ENCODE results near the gene EEIG2. TPM values are rescaled to one million over a fixed set of nuclear protein-coding genes. Genes with fewer than 3 reads are reported as not detected.
"Not testable (repeated sequence)": the region's sequence is repeated elsewhere in the genome, so short reads cannot be mapped to it uniquely, and the experiment has no call there.

The EEIG2 gene
- polyA plus RNA-seq, 2 donors = 1.3 to 1.6 TPM

DNA sequence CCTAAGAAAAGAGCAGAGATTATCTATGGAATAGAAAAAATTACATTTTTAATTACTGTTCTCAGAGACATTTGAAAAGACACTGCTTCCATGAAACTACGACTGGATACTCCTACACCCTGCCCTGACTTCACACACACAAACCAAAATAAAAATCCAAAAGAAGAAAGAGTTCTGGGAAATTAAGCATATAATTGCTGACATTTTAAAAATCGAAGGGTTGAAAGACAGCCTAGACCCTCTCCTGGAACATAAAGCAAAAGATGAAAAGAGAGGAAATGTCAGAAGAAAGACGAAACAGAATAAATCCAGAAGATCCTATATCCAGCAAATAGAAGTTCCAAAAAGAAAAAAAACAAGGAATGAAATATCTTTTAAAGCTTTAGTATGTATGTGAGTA is 32.8 kb upstream of the EEIG2 start:
- H3K36me3 ChIP-seq (ENCODE audit: control insufficient read depth in 2 of 2, insufficient read depth in 2 of 2, low read length in 1 of 2) = no peaks in the 10 kb centered on the region
- H3K4me3 ChIP-seq (ENCODE audit: low read depth in 1 of 2, low read length in 2 of 2) = no peak overlapping the region
- 76 to 86% methylated on average over 3 of the region's 3 CpGs for WGBS, 2 donors
- no peaks in the 10 kb centered on the region for H3K4me1 ChIP-seq (ENCODE audit: control insufficient read depth in 2 of 2, insufficient read depth in 2 of 2, low read length in 1 of 2)
- peaks cover 0 to 3% of the 10 kb centered on the region in 2 donors for H3K9me3 ChIP-seq (ENCODE audit: control insufficient read depth in 2 of 2, insufficient read depth in 1 of 2, low read depth in 1 of 2, low read length in 1 of 2)
- no peak overlapping the region for H3K27ac ChIP-seq (ENCODE audit: low read depth in 2 of 2, low read length in 1 of 2)
- H3K27me3 ChIP-seq (ENCODE audit: control insufficient read depth in 1 of 2, insufficient read depth in 2 of 2, low read length in 2 of 2) = no peaks in the 10 kb centered on the region

DNA sequence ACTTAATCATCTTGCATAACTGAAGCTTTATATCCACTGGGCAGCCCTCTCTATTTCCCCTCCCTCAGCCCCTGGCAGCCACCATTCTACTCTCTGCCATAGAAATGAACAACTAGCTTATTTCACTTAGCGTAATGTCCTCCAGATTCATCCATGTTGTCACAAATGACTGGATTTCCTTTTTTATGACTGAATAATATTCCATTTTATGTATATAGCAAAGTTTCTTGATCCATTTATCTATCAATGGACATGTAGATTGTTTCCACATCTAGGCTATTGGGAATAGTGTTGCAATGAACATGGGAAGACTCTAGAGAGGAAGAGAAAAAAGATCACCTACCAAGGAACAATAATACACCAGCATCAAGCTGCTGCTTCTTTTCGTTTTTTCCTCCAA is 32.1 kb upstream of the EEIG2 start:
- H3K27me3 ChIP-seq (ENCODE audit: control insufficient read depth in 1 of 2, insufficient read depth in 2 of 2, low read length in 2 of 2) = no peaks in the 10 kb centered on the region
- peaks cover 0 to 3% of the 10 kb centered on the region in 2 donors for H3K9me3 ChIP-seq (ENCODE audit: control insufficient read depth in 2 of 2, insufficient read depth in 1 of 2, low read depth in 1 of 2, low read length in 1 of 2)
- no peak overlapping the region for H3K27ac ChIP-seq (ENCODE audit: low read depth in 2 of 2, low read length in 1 of 2)
- H3K4me3 ChIP-seq (ENCODE audit: low read depth in 1 of 2, low read length in 2 of 2) = no peak overlapping the region
- 92 to 98% methylated on average over 2 of the region's 2 CpGs for WGBS, 2 donors
- H3K4me1 ChIP-seq (ENCODE audit: control insufficient read depth in 2 of 2, insufficient read depth in 2 of 2, low read length in 1 of 2) = peaks cover 0 to 3% of the 10 kb centered on the region in 2 donors
- no peaks in the 10 kb centered on the region for H3K36me3 ChIP-seq (ENCODE audit: control insufficient read depth in 2 of 2, insufficient read depth in 2 of 2, low read length in 1 of 2)

DNA sequence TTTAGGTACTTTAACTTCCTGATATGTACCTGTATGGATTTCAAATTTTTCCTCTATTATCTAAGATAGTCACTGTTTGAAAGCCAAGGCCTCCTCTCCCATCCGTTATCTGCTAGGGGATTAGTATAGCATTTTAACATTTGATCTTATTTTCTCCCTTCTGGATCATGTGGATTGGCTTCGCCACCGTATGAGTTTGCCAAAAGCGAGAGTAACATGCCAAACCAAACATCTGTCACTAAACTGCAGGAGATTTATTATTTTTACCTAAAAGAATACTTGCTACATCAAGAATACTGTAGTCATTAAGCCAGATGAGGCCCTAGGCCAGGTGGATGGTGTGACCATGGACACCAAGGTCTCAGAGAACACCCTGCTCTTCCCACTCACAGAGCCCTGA is 28.5 kb upstream of the EEIG2 start:
- peaks cover 0 to 3% of the 10 kb centered on the region in 2 donors for H3K4me1 ChIP-seq (ENCODE audit: control insufficient read depth in 2 of 2, insufficient read depth in 2 of 2, low read length in 1 of 2)
- H3K27ac ChIP-seq (ENCODE audit: low read depth in 2 of 2, low read length in 1 of 2) = no peak overlapping the region
- no peaks in the 10 kb centered on the region for H3K27me3 ChIP-seq (ENCODE audit: control insufficient read depth in 1 of 2, insufficient read depth in 2 of 2, low read length in 2 of 2)
- WGBS, 2 donors = 29 to 48% methylated on average over 4 of the region's 4 CpGs
- no peaks in the 10 kb centered on the region for H3K36me3 ChIP-seq (ENCODE audit: control insufficient read depth in 2 of 2, insufficient read depth in 2 of 2, low read length in 1 of 2)
- no peaks in the 10 kb centered on the region for H3K9me3 ChIP-seq (ENCODE audit: control insufficient read depth in 2 of 2, insufficient read depth in 1 of 2, low read depth in 1 of 2, low read length in 1 of 2)
- H3K4me3 ChIP-seq (ENCODE audit: low read depth in 1 of 2, low read length in 2 of 2) = no peak overlapping the region

DNA sequence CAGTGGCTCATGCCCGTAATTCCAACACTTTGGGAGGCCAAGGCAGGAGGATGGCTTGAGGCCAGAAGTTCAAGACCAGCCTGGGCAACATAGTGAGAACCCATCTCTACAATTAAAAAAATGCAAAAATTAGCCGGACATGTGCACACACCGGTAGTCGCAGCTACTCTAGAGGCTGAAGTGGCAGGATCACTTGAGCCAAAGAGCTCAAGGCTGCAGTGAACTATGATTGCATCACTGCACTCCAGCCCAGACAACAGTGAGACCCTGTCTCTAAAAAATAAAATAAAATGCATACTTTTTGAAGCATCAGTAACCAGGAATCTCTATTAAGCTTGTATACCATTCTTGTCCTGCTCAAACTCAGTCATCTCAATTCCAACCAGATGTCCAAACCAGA is 27.2 kb upstream of the EEIG2 start:
- Histone ChIP-seq H3K9me3 (ENCODE audit: control insufficient read depth in 2 of 2, insufficient read depth in 1 of 2, low read depth in 1 of 2, low read length in 1 of 2) (no peaks in the 10 kb centered on the region), H3K27me3 (ENCODE audit: control insufficient read depth in 1 of 2, insufficient read depth in 2 of 2, low read length in 2 of 2) (no peaks in the 10 kb centered on the region), H3K27ac (ENCODE audit: low read depth in 2 of 2, low read length in 1 of 2) (no peak overlapping the region), H3K36me3 (ENCODE audit: control insufficient read depth in 2 of 2, insufficient read depth in 2 of 2, low read length in 1 of 2) (no peaks in the 10 kb centered on the region), H3K4me1 (ENCODE audit: control insufficient read depth in 2 of 2, insufficient read depth in 2 of 2, low read length in 1 of 2) (peaks cover 0 to 3% of the 10 kb centered on the region in 2 donors), H3K4me3 (ENCODE audit: low read depth in 1 of 2, low read length in 2 of 2) (no peak overlapping the region)
- 66 to 72% methylated on average over 4 of the region's 4 CpGs for WGBS, 2 donors

DNA sequence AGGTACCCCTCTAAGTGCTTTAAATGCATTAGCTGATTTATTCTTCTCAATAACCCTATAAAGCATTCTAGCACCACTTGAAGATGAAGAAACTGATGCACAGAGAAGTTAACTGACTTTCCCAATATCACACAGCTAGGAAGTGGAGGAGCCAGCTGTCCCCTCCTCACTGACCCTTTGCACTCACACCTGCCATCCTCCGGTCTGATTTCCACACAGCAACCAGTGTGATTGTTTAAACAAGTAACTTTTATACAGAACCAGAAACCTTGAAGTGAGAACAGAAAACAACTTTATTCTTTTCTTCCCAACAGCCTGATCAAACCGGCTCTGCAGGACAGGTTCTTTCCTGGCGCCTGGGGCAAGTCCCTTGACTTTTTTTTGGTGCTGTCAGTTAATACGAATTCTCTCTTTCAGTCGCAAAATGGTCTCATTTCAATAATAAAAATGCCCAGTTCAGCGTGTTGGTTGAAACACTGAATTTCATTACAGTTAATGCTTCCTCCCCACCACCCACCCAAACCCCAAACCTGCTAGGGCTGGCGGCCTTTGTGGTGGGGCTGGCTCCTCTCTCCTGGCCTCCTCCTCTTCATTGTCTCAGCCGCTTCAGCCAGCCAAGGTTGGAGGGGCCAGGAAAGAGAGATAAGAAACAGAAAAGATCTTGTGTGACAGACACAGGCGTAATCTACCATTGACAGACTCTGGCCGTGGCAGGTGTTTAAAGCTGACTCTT is 26.4 kb upstream of the EEIG2 start:
- Histone ChIP-seq H3K27ac (ENCODE audit: low read depth in 2 of 2, low read length in 1 of 2) (peak overlapping the region in 1 of 2 donors; percentile 67), H3K4me3 (ENCODE audit: low read depth in 1 of 2, low read length in 2 of 2) (peak overlapping the region in 1 of 2 donors; percentile 34)
- WGBS, 2 donors = 32 to 34% methylated on average over 10 of the region's 10 CpGs

DNA sequence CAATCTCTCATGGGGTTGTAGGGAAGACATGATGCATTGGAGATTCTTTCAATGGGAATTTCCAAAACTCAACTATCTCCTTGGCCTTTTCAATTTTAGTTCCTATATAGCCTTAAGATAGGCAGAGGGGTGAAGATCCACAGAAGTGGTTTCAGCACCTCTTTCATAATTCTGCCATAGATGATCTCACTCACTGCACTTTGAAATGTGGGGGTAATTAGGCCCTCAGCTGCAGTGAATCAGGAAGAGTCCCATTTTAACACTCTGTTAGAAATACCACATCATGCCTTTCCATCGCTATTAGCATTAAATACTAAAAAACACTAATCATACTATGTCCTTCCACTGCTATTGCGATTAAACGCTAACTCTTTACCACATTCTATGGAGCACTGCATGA is 25.1 kb upstream of the EEIG2 start:
- no peaks in the 10 kb centered on the region for H3K36me3 ChIP-seq (ENCODE audit: control insufficient read depth in 2 of 2, insufficient read depth in 2 of 2, low read length in 1 of 2)
- no peak overlapping the region for H3K27ac ChIP-seq (ENCODE audit: low read depth in 2 of 2, low read length in 1 of 2)
- H3K4me1 ChIP-seq (ENCODE audit: control insufficient read depth in 2 of 2, insufficient read depth in 2 of 2, low read length in 1 of 2) = peaks cover 0 to 3% of the 10 kb centered on the region in 2 donors
- H3K27me3 ChIP-seq (ENCODE audit: control insufficient read depth in 1 of 2, insufficient read depth in 2 of 2, low read length in 2 of 2) = no peaks in the 10 kb centered on the region
- WGBS, 2 donors = 94 to 97% methylated on average over 3 of the region's 3 CpGs
- no peaks in the 10 kb centered on the region for H3K9me3 ChIP-seq (ENCODE audit: control insufficient read depth in 2 of 2, insufficient read depth in 1 of 2, low read depth in 1 of 2, low read length in 1 of 2)
- H3K4me3 ChIP-seq (ENCODE audit: low read depth in 1 of 2, low read length in 2 of 2) = no peak overlapping the region

More for the DNA sequence above, 26.4 kb upstream of the EEIG2 start:
- H3K9me3 ChIP-seq (ENCODE audit: control insufficient read depth in 2 of 2, insufficient read depth in 1 of 2, low read depth in 1 of 2, low read length in 1 of 2) = no peaks in the 10 kb centered on the region
- no peaks in the 10 kb centered on the region for H3K27me3 ChIP-seq (ENCODE audit: control insufficient read depth in 1 of 2, insufficient read depth in 2 of 2, low read length in 2 of 2)
- peaks cover 0 to 3% of the 10 kb centered on the region in 2 donors for H3K4me1 ChIP-seq (ENCODE audit: control insufficient read depth in 2 of 2, insufficient read depth in 2 of 2, low read length in 1 of 2)
- H3K36me3 ChIP-seq (ENCODE audit: control insufficient read depth in 2 of 2, insufficient read depth in 2 of 2, low read length in 1 of 2) = no peaks in the 10 kb centered on the region

DNA sequence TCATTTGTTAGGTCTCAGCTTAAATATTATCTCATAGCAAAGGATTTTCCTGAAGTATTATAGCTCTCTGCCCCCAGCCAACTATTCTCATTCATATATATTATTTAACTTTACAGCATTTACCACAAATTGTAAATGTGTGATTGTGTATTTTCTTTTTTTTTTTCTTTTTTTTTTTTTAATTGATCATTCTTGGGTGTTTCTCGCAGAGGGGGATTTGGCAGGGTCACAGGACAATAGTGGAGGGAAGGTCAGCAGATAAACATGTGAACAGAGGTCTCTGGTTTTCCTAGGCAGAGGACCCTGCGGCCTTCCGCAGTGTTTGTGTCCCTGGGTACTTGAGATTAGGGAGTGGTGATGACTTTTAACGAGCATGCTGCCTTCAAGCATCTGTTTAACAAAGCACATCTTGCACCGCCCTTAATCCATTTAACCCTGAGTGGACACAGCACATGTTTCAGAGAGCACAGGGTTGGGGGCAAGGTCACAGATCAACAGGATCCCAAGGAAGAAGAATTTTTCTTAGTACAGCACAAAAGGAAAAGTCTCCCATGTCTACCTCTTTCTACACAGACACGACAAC is 24.5 kb upstream of the EEIG2 start:
- 72 to 91% methylated on average over 2 of the region's 6 CpGs for whole genome bisulfite sequencing, 2 donors
- not testable (repeated sequence) for H3K4me3 ChIP-seq (ENCODE audit: low read depth in 1 of 2, low read length in 2 of 2); H3K4me1 ChIP-seq (ENCODE audit: control insufficient read depth in 2 of 2, insufficient read depth in 2 of 2, low read length in 1 of 2); H3K27ac ChIP-seq (ENCODE audit: low read depth in 2 of 2, low read length in 1 of 2); H3K27me3 ChIP-seq (ENCODE audit: control insufficient read depth in 1 of 2, insufficient read depth in 2 of 2, low read length in 2 of 2); H3K9me3 ChIP-seq (ENCODE audit: control insufficient read depth in 2 of 2, insufficient read depth in 1 of 2, low read depth in 1 of 2, low read length in 1 of 2); H3K36me3 ChIP-seq (ENCODE audit: control insufficient read depth in 2 of 2, insufficient read depth in 2 of 2, low read length in 1 of 2)

DNA sequence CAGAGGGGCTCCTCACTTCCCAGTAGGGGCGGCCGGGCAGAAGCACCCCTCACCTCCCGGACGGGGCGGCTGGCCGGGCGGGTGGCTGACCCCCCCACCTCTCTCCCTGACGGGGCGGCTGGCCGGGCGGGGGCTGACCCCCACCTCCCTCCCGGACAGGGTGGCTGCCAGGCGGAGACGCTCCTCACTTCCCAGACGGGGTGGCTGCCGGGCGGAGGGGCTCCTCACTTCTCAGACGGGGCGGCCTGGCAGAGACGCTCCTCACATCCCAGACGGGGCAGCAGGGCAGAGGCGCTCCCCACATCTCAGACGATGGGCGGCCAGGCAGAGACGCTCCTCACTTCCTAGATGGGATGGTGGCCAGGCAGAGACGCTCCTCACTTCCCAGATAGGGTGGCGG is 23.9 kb upstream of the EEIG2 start:
- H3K36me3 ChIP-seq (ENCODE audit: control insufficient read depth in 2 of 2, insufficient read depth in 2 of 2, low read length in 1 of 2); H3K4me3 ChIP-seq (ENCODE audit: low read depth in 1 of 2, low read length in 2 of 2); H3K4me1 ChIP-seq (ENCODE audit: control insufficient read depth in 2 of 2, insufficient read depth in 2 of 2, low read length in 1 of 2); H3K27me3 ChIP-seq (ENCODE audit: control insufficient read depth in 1 of 2, insufficient read depth in 2 of 2, low read length in 2 of 2); H3K9me3 ChIP-seq (ENCODE audit: control insufficient read depth in 2 of 2, insufficient read depth in 1 of 2, low read depth in 1 of 2, low read length in 1 of 2); H3K27ac ChIP-seq (ENCODE audit: low read depth in 2 of 2, low read length in 1 of 2): not testable (repeated sequence)
- 97 to 98% methylated on average over 27 of the region's 27 CpGs for WGBS, 2 donors

DNA sequence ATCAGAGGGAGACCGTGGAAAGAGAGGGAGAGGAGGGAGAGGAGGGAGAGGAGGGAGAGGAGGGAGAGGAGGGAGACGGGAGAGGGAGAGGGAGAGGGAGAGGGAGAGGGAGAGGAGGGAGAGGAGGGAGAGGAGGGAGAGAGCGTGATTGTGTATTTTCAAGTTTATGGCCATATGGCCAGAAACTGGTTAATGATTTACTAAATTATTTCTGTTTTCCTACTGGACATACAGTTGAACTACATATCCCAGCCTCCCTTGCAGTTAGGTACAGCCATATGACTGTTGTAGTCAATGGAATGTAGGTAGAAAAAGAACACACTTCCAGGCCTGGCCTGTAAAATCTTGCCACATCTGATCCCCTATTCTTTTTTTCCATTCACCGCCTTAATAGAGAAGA is 23.1 kb upstream of the EEIG2 start:
- 58 to 65% methylated on average over 3 to 4 of the region's 4 CpGs for WGBS, 2 donors
- not testable (repeated sequence) for H3K4me1 ChIP-seq (ENCODE audit: control insufficient read depth in 2 of 2, insufficient read depth in 2 of 2, low read length in 1 of 2); H3K27ac ChIP-seq (ENCODE audit: low read depth in 2 of 2, low read length in 1 of 2); H3K27me3 ChIP-seq (ENCODE audit: control insufficient read depth in 1 of 2, insufficient read depth in 2 of 2, low read length in 2 of 2); H3K4me3 ChIP-seq (ENCODE audit: low read depth in 1 of 2, low read length in 2 of 2); H3K9me3 ChIP-seq (ENCODE audit: control insufficient read depth in 2 of 2, insufficient read depth in 1 of 2, low read depth in 1 of 2, low read length in 1 of 2); H3K36me3 ChIP-seq (ENCODE audit: control insufficient read depth in 2 of 2, insufficient read depth in 2 of 2, low read length in 1 of 2)

DNA sequence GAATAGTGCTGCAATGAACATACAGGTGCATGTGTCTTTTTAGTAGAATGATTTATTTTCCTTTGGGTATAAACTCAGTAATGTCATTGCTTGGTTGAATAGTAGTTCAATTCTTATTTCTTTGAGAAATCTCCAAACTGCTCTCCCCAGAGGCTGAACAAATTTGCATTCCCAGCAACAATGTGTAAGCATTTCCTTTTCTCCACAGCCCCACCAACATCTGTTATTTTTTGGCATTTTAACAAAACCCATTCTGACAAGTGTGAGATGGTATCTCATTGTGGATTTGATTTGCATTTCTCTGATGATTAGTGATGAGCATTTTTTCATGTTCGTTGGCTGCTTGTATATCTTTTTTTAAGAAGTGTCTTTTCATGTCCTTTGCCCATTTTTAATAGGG is 21.9 kb upstream of the EEIG2 start:
- Histone ChIP-seq H3K4me1 (ENCODE audit: control insufficient read depth in 2 of 2, insufficient read depth in 2 of 2, low read length in 1 of 2) (no peaks in the 10 kb centered on the region), H3K27ac (ENCODE audit: low read depth in 2 of 2, low read length in 1 of 2) (no peak overlapping the region), H3K27me3 (ENCODE audit: control insufficient read depth in 1 of 2, insufficient read depth in 2 of 2, low read length in 2 of 2) (no peaks in the 10 kb centered on the region), H3K9me3 (ENCODE audit: control insufficient read depth in 2 of 2, insufficient read depth in 1 of 2, low read depth in 1 of 2, low read length in 1 of 2) (no peaks in the 10 kb centered on the region), H3K36me3 (ENCODE audit: control insufficient read depth in 2 of 2, insufficient read depth in 2 of 2, low read length in 1 of 2) (no peaks in the 10 kb centered on the region), H3K4me3 (ENCODE audit: low read depth in 1 of 2, low read length in 2 of 2) (no peak overlapping the region)
- 30 to 44% methylated on average over 1 of the region's 1 CpG for WGBS, 2 donors

Measured in esophagus (tissue), 2 donors.